ENCODE results near the gene TIMMDC1. TPM values are rescaled to one million over a fixed set of nuclear protein-coding genes. Genes with fewer than 3 reads are reported as not detected.

The TIMMDC1 gene
- total RNA-seq, 1 donor from 2014 or later = 114 TPM

DNA sequence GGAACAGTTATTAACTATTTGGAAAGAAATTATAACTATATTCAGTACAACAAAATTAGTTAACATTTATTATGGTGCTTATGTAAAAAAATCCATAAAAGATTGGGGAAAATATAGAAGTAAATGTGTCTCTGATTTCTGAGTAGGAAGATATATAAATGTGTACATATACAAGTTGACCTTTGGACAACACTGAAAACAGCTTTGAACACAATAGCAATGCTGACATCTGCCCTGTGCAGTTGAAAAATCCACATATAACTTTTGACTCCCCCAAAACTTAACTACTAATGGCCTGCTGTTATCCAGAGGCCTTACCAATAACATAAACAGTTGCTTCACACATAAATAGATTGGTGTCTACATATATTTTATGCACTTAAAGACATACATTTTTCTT is 12.3 kb downstream of the TIMMDC1 start:
- peaks cover 45% of the 10 kb centered on the region for H3K36me3 Mint-ChIP-seq
- H3K27ac Mint-ChIP-seq = no peak overlapping the region

DNA sequence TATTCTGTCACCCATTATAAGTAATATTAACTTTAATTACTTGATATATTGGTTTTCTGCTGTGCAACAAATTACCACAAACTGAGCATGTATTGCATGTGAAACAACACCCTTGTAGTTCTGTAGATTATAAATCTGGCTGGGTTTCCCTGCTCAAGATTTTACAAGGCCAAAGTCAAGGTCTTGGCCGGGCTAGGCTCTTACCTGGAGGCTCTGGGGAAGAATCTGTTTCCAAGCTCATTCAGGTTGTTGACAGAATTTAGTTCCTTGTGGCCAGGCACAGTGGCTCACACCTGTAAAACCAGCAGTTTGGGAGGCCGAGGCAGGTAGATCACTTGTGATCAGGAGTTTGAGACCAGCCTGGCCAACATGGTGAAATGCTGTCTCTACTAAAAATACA is 16.3 kb downstream of the TIMMDC1 start:
- no peak overlapping the region for H3K4me3 Mint-ChIP-seq
- H3K4me1 Mint-ChIP-seq (ENCODE audit: unreplicated experiment) = no peaks in the 10 kb centered on the region
- no peak overlapping the region for H3K27ac Mint-ChIP-seq
- H3K27me3 Mint-ChIP-seq = no peaks in the 10 kb centered on the region
- TF ChIP-seq, protein P1, sequence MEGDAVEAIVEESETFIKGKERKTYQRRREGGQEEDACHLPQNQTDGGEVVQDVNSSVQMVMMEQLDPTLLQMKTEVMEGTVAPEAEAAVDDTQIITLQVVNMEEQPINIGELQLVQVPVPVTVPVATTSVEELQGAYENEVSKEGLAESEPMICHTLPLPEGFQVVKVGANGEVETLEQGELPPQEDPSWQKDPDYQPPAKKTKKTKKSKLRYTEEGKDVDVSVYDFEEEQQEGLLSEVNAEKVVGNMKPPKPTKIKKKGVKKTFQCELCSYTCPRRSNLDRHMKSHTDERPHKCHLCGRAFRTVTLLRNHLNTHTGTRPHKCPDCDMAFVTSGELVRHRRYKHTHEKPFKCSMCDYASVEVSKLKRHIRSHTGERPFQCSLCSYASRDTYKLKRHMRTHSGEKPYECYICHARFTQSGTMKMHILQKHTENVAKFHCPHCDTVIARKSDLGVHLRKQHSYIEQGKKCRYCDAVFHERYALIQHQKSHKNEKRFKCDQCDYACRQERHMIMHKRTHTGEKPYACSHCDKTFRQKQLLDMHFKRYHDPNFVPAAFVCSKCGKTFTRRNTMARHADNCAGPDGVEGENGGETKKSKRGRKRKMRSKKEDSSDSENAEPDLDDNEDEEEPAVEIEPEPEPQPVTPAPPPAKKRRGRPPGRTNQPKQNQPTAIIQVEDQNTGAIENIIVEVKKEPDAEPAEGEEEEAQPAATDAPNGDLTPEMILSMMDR (conservative IDR thresholded peaks at IDR 0.05) = no peak
- H3K9me3 Mint-ChIP-seq = peaks cover 5% of the 10 kb centered on the region
- peaks cover 50% of the 10 kb centered on the region for H3K36me3 Mint-ChIP-seq
- no peak for DNase-seq (ENCODE audit: extremely low spot score, unreplicated experiment)

More for the DNA sequence above, 12.3 kb downstream of the TIMMDC1 start:
- DNase-seq (ENCODE audit: extremely low spot score, unreplicated experiment) = no peak
- no peaks in the 10 kb centered on the region for H3K4me1 Mint-ChIP-seq (ENCODE audit: unreplicated experiment)
- no peak overlapping the region for H3K4me3 Mint-ChIP-seq
- no peaks in the 10 kb centered on the region for H3K27me3 Mint-ChIP-seq
- H3K9me3 Mint-ChIP-seq = no peaks in the 10 kb centered on the region
- TF ChIP-seq, protein P1 (conservative IDR thresholded peaks at IDR 0.05) = no peak

DNA sequence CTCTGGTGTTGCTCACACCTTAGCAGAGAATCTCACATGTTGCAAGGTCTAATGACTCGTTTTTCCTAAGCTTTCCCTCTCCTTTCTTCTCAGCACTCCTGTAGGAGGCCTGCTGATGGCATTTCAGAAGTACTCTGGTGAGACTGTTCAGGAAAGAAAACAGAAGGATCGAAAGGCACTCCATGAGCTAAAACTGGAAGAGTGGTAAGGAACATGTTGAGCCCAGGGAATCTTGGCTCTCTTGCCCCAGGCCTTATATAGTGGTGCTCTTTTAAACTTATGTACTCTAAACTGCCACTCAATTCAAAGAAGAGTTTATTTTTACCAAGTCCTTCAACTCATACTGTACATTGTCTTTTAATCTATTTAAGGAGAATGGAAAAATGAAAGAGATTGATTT is 18.8 kb downstream of the TIMMDC1 start:
- DNase-seq (ENCODE audit: extremely low spot score, unreplicated experiment) = no peak
- TF ChIP-seq, protein P1 (conservative IDR thresholded peaks at IDR 0.05) = no peak
- Mint-ChIP-seq H3K27ac (no peak overlapping the region), H3K9me3 (peaks cover 5% of the 10 kb centered on the region), H3K4me1 (ENCODE audit: unreplicated experiment) (no peaks in the 10 kb centered on the region), H3K27me3 (no peaks in the 10 kb centered on the region), H3K36me3 (peaks cover 71% of the 10 kb centered on the region), H3K4me3 (no peak overlapping the region)

DNA sequence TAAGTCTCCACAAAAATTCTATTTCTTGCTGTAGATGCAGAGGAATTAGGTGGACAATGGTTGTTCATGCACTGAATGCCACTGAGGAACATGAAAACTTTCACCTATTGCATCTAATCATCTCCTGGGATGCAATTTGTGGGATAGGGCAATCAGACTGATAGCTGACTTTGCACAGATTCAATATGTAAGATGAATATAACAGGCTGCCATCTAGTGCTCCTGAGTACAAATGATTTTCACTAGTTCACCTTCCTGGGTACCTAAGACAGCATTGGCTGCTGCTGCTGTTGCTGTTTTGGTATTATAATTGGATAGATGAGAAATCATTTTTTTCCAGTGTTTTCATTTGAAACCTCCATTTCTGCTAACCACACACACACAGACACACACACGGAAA is 19.7 kb downstream of the TIMMDC1 start:
- no peaks in the 10 kb centered on the region for H3K27me3 Mint-ChIP-seq
- H3K9me3 Mint-ChIP-seq = peaks cover 5% of the 10 kb centered on the region
- DNase-seq (ENCODE audit: extremely low spot score, unreplicated experiment) = no peak
- TF ChIP-seq, protein P1 (conservative IDR thresholded peaks at IDR 0.05) = no peak
- no peaks in the 10 kb centered on the region for H3K4me1 Mint-ChIP-seq (ENCODE audit: unreplicated experiment)
- no peak overlapping the region for H3K27ac Mint-ChIP-seq
- H3K4me3 Mint-ChIP-seq = no peak overlapping the region
- H3K36me3 Mint-ChIP-seq = peaks cover 71% of the 10 kb centered on the region

DNA sequence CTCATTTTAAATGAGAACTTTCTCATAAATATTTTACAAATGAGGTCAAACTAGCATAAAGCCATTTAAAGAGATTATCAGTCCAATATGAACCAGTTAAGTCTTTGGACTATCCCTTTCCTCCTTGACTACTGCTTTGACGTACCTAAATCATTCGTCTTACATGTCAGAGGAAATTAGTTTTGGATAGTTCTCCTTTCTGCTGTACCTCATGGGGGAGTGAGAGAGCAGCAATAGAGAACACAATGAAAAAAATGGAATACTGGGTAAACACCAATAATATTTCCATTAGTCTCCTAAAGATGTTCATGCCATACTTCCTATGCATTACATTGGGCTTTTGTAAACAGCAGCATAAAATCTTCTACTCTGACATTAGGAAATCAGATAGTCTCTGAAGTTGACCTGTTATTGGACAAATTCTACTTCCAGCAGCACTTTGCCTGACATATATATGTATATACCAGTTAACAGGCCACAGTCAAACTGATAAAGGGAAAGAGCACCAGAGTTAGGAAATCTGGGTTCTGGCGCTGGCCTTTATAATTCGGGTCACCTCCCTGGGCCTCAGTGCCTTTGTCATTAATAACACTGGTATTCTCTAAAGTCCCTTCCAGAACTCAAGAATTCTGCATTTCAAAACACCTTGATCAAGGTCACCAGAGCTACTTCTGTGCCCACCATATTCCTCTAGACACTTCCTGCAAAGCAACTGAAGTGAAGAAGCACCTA is 26.8 kb downstream of the TIMMDC1 start:
- Mint-ChIP-seq H3K27me3 (no peaks in the 10 kb centered on the region), H3K27ac (no peak overlapping the region), H3K4me1 (ENCODE audit: unreplicated experiment) (no peaks in the 10 kb centered on the region), H3K9me3 (no peaks in the 10 kb centered on the region), H3K4me3 (no peak overlapping the region), H3K36me3 (peaks cover 28% of the 10 kb centered on the region)
- TF ChIP-seq, protein P1 (conservative IDR thresholded peaks at IDR 0.05) = no peak
- DNase-seq (ENCODE audit: extremely low spot score, unreplicated experiment) = no peak

Measured in type B pancreatic cell (in vitro differentiated cells).